ENCODE results near the gene SPTSSB. TPM values are rescaled to one million over a fixed set of nuclear protein-coding genes. Genes with fewer than 3 reads are reported as not detected.

Gene SPTSSB
- total RNA-seq, 1 experiment from 2014 or later = 3.7 TPM

DNA sequence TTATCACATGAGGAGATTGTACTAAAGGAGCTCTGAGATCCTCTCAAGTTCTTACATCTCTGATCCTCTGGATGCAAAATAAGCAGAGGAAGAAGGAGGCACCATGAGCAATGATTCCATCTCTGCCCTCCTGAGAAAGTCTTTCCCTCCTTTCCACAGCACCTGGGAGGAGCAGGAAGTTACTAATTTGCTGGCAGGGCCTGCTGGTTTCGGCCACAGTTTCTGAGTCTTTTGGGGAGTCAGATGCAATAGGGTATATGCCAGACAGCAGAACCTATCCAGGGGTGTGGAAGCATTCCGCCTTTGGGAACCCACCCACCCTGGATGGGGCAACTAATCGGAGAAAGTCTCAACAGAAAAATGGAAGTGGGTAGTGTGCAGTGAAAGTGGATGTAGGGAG is 38.5 kb upstream of the SPTSSB start:
- CTCF ChIA-PET = interaction anchor here (0.7 kb wide), 1 partner anchor 719 kb away, joined by 3 read pairs; no protein-coding TSS in a partner anchor
- Histone ChIP-seq H3K27ac (ENCODE audit: low read length) (peak overlapping the region; percentile 36; the same call in 1 of the 2 replicates), H3K9me3 (ENCODE audit: control insufficient read depth, insufficient read depth, low read depth, low read length) (no peaks in the 10 kb centered on the region), H3K4me1 (ENCODE audit: control insufficient read depth, insufficient read depth, low read length) (peaks cover 17% of the 10 kb centered on the region; the same call in 1 of the 2 replicates), H3K36me3 (ENCODE audit: control insufficient read depth, insufficient read depth, low read length) (no peaks in the 10 kb centered on the region), H3K27me3 (ENCODE audit: control insufficient read depth, insufficient read depth, low read length) (no peaks in the 10 kb centered on the region), H3K4me3 (ENCODE audit: low read depth in 2 of 2, low read length in 2 of 2) (no peak overlapping the region)
- intact Hi-C loops (cut with micrococcal nuclease; ENCODE audit: unreplicated experiment) (loop anchor here (1.0 kb wide), 1 partner anchor 137 kb away; no protein-coding TSS in a partner anchor), in situ Hi-C loops (cut with HindIII; ENCODE audit: low pct_unique_long_range_greater_than_20kb, low sequenced_read_pairs) (no loop called here)
- ATAC-seq (no peak), DNase-seq (ENCODE audit: low read depth, low spot score) (no peak)
- POLR2A ChIA-PET = no interaction called here
- no TSS peak for BruUV-seq (replicated peaks)
- TF ChIP-seq POLR2AphosphoS5 (IDR thresholded peaks at IDR 0.05; ENCODE audit: low read depth, low read length) (no peak), TCF7L2 (IDR thresholded peaks at IDR 0.05; ENCODE audit: low read depth, low read length) (no peak), SIN3A (IDR thresholded peaks at IDR 0.05; ENCODE audit: borderline replicate concordance, insufficient read depth, low read depth, low read length) (no peak), REST (IDR thresholded peaks at IDR 0.05; ENCODE audit: insufficient read depth in 1 of 2, low read depth in 2 of 2, low read length in 1 of 2) (no peak), CTCF (IDR thresholded peaks at IDR 0.05) (no peak)

DNA sequence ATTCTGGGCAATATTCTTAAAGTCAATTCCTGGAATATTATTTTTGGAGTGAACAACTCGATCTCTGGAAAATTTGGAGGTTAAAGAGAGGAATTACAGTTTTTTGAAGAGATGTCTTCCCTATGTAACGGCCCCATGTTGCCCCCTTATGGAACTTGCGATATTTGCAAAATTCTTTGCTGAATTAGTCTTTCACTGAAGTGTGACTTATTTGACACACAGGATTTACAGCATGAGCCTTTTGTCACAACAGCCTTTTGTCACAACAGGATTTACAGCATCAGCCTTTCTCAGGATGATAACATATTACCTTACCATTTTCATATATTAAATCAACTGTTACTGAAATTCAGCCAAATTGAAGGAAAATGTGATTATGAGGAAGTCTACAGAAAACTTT is 37.8 kb upstream of the SPTSSB start:
- in situ Hi-C loops (cut with HindIII; ENCODE audit: low pct_unique_long_range_greater_than_20kb, low sequenced_read_pairs) = no loop called here
- intact Hi-C loops (cut with micrococcal nuclease; ENCODE audit: unreplicated experiment) = loop anchor here (1.0 kb wide), 1 partner anchor 136 kb away; no protein-coding TSS in a partner anchor
- ChIA-PET POLR2A (no interaction called here), CTCF (no interaction called here)
- H3K4me3 ChIP-seq (ENCODE audit: low read depth in 2 of 2, low read length in 2 of 2) = no peak overlapping the region
- peak; percentile 72; the same call in 1 of the 2 replicates for TF ChIP-seq CTCF (IDR thresholded peaks at IDR 0.05)
- no peak for TF ChIP-seq TCF7L2 (IDR thresholded peaks at IDR 0.05; ENCODE audit: low read depth, low read length)
- no peak for TF ChIP-seq REST (IDR thresholded peaks at IDR 0.05; ENCODE audit: insufficient read depth in 1 of 2, low read depth in 2 of 2, low read length in 1 of 2)
- no peaks in the 10 kb centered on the region for H3K36me3 ChIP-seq (ENCODE audit: control insufficient read depth, insufficient read depth, low read length)
- no peaks in the 10 kb centered on the region for H3K9me3 ChIP-seq (ENCODE audit: control insufficient read depth, insufficient read depth, low read depth, low read length)
- DNase-seq (ENCODE audit: low read depth, low spot score) = no peak
- peaks cover 17% of the 10 kb centered on the region; the same call in 1 of the 2 replicates for H3K4me1 ChIP-seq (ENCODE audit: control insufficient read depth, insufficient read depth, low read length)
- no TSS peak for BruUV-seq (replicated peaks)
- peak overlapping the region; percentile 36; the same call in 1 of the 2 replicates for H3K27ac ChIP-seq (ENCODE audit: low read length)
- no peak for ATAC-seq
- no peaks in the 10 kb centered on the region for H3K27me3 ChIP-seq (ENCODE audit: control insufficient read depth, insufficient read depth, low read length)

All from Panc1 (cell line).